Ishikawa (cell line): ENCODE data around the gene NHS.
A peak's percentile ranks its signal among the peaks of the same experiment; 100 is the strongest.

ENCODE experiments used
- CEBPB ChIP-seq: IDR thresholded peaks from 2 replicates; pipeline ENCODE4 v1.6.1; 2012
- CREB1 ChIP-seq: IDR thresholded peaks from 2 replicates; pipeline ENCODE4 v1.6.1; 2012; ENCODE audit warnings: low read depth
- EGR1 ChIP-seq: IDR thresholded peaks from 2 replicates; pipeline ENCODE4 v1.6.1; 2012
- EP300 ChIP-seq: IDR thresholded peaks from 2 replicates; pipeline ENCODE4 v1.6.1; 2012; ENCODE audit warnings: borderline replicate concordance
- FOXM1 ChIP-seq: IDR thresholded peaks from 2 replicates; pipeline ENCODE4 v1.6.1; 2012; ENCODE audit warnings: low read depth, borderline replicate concordance
- NFIC ChIP-seq: IDR thresholded peaks from 2 replicates; pipeline ENCODE4 v1.6.1; 2012
- RAD21 ChIP-seq: IDR thresholded peaks from 2 replicates; pipeline ENCODE4 v1.6.1; 2012; ENCODE audit warnings: low read depth
- TAF1 ChIP-seq: IDR thresholded peaks from 2 replicates; pipeline ENCODE4 v1.6.1; 2012; ENCODE audit warnings: low read depth, mild to moderate bottlenecking
- TCF12 ChIP-seq: IDR thresholded peaks from 2 replicates; pipeline ENCODE4 v1.6.1; 2012; ENCODE audit warnings: low read depth
- TEAD4 ChIP-seq: IDR thresholded peaks from 2 replicates; pipeline ENCODE4 v1.6.1; 2012
- YY1 ChIP-seq: IDR thresholded peaks from 2 replicates; pipeline ENCODE4 v1.6.1; 2012; ENCODE audit warnings: low read depth
- ZBTB7A ChIP-seq: IDR thresholded peaks from 2 replicates; pipeline ENCODE4 v1.6.1; 2012; ENCODE audit warnings: low read depth
- TF ChIP-seq, protein P1 (sequence below): IDR thresholded peaks from 2 replicates; pipeline ENCODE4 v1.6.1; 2012
- TF ChIP-seq, protein P2 (sequence below): IDR thresholded peaks from 2 replicates; pipeline ENCODE4 v1.6.1; 2012
- TF ChIP-seq, protein P3 (sequence below): IDR thresholded peaks from 2 replicates; pipeline ENCODE4 v1.6.1; 2012; ENCODE audit warnings: low read depth, mild to moderate bottlenecking

Gene NHS

DNA sequence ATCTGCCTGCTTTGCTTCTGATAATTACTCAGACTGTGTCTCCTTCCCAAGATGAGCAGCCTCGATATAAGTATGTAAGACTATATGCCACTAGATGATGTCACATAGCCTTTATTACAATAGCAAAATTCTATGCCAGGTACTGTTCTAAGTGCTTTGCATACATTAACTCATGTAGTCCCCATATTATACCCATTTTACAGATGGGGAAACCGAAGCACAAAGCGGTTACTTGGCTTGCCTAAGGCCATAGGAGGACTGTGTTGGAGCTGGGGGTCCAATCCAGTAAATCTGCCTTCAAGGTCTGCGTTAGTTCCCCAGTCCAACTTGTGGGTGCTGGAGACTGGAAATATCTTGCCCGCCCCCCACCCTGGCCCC lies 361.5 kb downstream of the NHS start:
- TF ChIP-seq ZBTB7A (no peak), NFIC (no peak), TCF12 (no peak), FOXM1 (no peak), EP300 (no peak), RAD21 (no peak), CREB1 (no peak), EGR1 (no peak), CEBPB (no peak), TEAD4 (no peak), YY1 (no peak), TAF1 (no peak)
- TF ChIP-seq, protein P1, sequence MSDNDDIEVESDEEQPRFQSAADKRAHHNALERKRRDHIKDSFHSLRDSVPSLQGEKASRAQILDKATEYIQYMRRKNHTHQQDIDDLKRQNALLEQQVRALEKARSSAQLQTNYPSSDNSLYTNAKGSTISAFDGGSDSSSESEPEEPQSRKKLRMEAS = no peak
- TF ChIP-seq, protein P2, sequence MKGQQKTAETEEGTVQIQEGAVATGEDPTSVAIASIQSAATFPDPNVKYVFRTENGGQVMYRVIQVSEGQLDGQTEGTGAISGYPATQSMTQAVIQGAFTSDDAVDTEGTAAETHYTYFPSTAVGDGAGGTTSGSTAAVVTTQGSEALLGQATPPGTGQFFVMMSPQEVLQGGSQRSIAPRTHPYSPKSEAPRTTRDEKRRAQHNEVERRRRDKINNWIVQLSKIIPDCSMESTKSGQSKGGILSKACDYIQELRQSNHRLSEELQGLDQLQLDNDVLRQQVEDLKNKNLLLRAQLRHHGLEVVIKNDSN = no peak
- TF ChIP-seq, protein P3, sequence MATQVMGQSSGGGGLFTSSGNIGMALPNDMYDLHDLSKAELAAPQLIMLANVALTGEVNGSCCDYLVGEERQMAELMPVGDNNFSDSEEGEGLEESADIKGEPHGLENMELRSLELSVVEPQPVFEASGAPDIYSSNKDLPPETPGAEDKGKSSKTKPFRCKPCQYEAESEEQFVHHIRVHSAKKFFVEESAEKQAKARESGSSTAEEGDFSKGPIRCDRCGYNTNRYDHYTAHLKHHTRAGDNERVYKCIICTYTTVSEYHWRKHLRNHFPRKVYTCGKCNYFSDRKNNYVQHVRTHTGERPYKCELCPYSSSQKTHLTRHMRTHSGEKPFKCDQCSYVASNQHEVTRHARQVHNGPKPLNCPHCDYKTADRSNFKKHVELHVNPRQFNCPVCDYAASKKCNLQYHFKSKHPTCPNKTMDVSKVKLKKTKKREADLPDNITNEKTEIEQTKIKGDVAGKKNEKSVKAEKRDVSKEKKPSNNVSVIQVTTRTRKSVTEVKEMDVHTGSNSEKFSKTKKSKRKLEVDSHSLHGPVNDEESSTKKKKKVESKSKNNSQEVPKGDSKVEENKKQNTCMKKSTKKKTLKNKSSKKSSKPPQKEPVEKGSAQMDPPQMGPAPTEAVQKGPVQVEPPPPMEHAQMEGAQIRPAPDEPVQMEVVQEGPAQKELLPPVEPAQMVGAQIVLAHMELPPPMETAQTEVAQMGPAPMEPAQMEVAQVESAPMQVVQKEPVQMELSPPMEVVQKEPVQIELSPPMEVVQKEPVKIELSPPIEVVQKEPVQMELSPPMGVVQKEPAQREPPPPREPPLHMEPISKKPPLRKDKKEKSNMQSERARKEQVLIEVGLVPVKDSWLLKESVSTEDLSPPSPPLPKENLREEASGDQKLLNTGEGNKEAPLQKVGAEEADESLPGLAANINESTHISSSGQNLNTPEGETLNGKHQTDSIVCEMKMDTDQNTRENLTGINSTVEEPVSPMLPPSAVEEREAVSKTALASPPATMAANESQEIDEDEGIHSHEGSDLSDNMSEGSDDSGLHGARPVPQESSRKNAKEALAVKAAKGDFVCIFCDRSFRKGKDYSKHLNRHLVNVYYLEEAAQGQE = no peak

DNA sequence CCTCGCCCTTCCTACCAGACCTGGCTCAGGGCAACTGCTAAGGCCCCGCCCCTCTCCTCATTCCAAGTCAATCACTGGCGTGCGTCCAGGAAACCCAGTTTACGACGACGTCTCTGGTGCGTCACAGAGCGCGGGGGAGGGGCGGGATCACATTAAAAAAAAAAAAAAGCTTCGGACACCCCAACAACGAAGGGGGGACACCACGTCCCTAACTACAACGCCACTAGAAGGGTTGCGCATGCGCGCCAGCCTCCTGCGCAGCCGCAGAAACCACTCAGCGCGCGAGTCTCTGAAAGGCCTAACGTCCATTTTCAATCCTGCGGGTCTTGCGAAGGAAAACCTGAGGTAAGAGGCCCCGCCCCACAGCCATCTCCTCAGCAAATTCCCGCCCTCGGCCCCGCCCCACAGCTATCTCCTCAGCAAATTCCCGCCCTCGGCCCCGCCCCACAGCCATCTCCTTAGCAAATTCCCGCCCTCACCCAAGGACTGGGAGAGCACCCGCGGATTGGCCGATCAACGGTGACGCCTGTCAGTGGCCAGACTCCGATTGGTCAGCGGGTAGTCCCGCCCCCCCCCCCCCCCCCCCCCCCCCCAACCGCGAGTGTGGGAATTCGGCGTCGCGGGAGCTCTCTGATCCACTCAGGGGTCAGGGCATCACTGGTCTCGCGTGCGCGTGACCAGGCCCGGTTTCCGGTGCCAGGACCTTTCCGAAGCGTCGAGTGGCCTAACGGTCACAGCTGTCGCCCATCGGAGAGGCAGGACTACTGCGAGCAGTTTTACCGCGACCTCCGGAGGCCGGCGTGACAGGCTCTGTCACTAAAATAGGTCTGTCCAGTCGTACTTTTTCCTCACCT lies 362.1 kb downstream of the NHS start, which contains the start of gene SCML1:
TSS of gene SCML1 (plus strand) at position 638 of the 854 bp plus-strand sequence. CDS start 6,694 bp downstream, outside the sequence.
- TF ChIP-seq CEBPB (no peak), EP300 (no peak), CREB1 (peak; percentile 65), TCF12 (0 out of 2 replicates have a peak, but pooled peaks have one; percentile 22), ZBTB7A (no peak), TAF1 (peak; percentile 29; the same call in 1 of the 2 replicates), EGR1 (no peak), RAD21 (no peak), TEAD4 (no peak), YY1 (0 out of 2 replicates have a peak, but pooled peaks have one; percentile 26), FOXM1 (no peak), NFIC (peak; percentile 42; the same call in 1 of the 2 replicates)
- TF ChIP-seq, protein P3 = no peak
- TF ChIP-seq, protein P2 = no peak
- TF ChIP-seq, protein P1 = peak; percentile 14; the same call in 1 of the 2 replicates

DNA sequence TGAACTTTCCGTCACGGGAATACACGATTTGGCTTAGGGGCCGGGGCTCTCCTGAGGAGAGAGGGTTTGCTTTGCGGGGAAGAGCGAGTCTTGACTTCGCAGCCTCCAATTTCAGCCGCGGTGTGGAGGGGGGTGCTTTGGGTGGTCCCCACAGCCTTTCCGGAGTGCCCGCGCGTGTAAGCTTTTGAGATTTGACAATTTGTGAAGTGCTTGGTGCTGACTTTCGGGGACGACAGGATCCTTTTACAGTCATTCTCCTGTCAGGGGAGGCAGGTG lies 362.6 kb downstream of the NHS start:
- no peak for TF ChIP-seq CREB1
- no peak for TF ChIP-seq TCF12
- no peak for TF ChIP-seq YY1
- TF ChIP-seq FOXM1 = no peak
- TF ChIP-seq, protein P3 = no peak
- TF ChIP-seq, protein P2 = no peak
- TF ChIP-seq RAD21 = no peak
- TF ChIP-seq, protein P1 = no peak
- TF ChIP-seq TAF1 = no peak
- no peak for TF ChIP-seq EP300
- no peak for TF ChIP-seq TEAD4
